PFSK-1 (cell line): ENCODE data around the gene MYH9.
A peak's percentile ranks its signal among the peaks of the same experiment; 100 is the strongest.

ENCODE experiments used
- FOXP2 ChIP-seq: optimal IDR thresholded peaks from 2 replicates; pipeline ENCODE3; 2011; ENCODE audit warnings: borderline replicate concordance, control low read depth, inconsistent platforms; ENCODE audit not compliant: insufficient read depth; ENCODE audit errors: extremely low read length, extremely low read depth
- POLR2AphosphoS5 ChIP-seq: IDR thresholded peaks from 2 replicates; pipeline ENCODE4 v1.6.1; 2012; ENCODE audit warnings: low read depth, mild to moderate bottlenecking, control low read depth, low read length, moderate library complexity
- REST ChIP-seq, 2 experiments: IDR thresholded peaks; 2 replicates each; pipeline versions ENCODE4 v1.6.1 to v1.8.0; 2011 to 2012; ENCODE audit warnings: low read depth in 2 of 2, low read length in 2 of 2, control low read depth in 1 of 2, inconsistent platforms in 1 of 2, mild to moderate bottlenecking in 1 of 2, moderate library complexity in 1 of 2; ENCODE audit not compliant: insufficient read depth in 1 of 2
- SIN3A ChIP-seq: IDR thresholded peaks from 2 replicates; pipeline ENCODE4 v1.6.1; 2012; ENCODE audit warnings: mild to moderate bottlenecking, low read length, moderate library complexity, borderline replicate concordance; ENCODE audit not compliant: insufficient read depth
- TAF1 ChIP-seq: IDR thresholded peaks from 2 replicates; pipeline ENCODE4 v1.6.1; 2012; ENCODE audit warnings: low read length, control low read depth, borderline replicate concordance; ENCODE audit not compliant: insufficient read depth

The MYH9 gene

GRCh38 chr22:36367479-36367878, 20.3 kb downstream of the MYH9 start:
- TF ChIP-seq SIN3A = no peak
- TF ChIP-seq POLR2AphosphoS5 = no peak
- TF ChIP-seq FOXP2 = no peak
- TF ChIP-seq REST (IDR thresholded peaks at IDR 0.05; ENCODE audit: insufficient read depth in 1 of 2, low read depth in 2 of 2, low read length in 2 of 2) = no peak
- TF ChIP-seq TAF1 = no peak

- TF ChIP-seq POLR2AphosphoS5 (no peak), SIN3A (no peak), FOXP2 (no peak), TAF1 (no peak), REST (IDR thresholded peaks at IDR 0.05; ENCODE audit: insufficient read depth in 1 of 2, low read depth in 2 of 2, low read length in 2 of 2) (no peak)
These were observed 20.7 kb downstream of the MYH9 start for GRCh38 chr22:36367066-36367465.

- TF ChIP-seq SIN3A (no peak), TAF1 (no peak), FOXP2 (no peak), POLR2AphosphoS5 (no peak), REST (IDR thresholded peaks at IDR 0.05; ENCODE audit: insufficient read depth in 1 of 2, low read depth in 2 of 2, low read length in 2 of 2) (no peak)
These were observed 21.5 kb downstream of the MYH9 start for GRCh38 chr22:36366291-36366708.

- TF ChIP-seq FOXP2 (peak; percentile 49), POLR2AphosphoS5 (no peak)
These were observed 22.8 kb downstream of the MYH9 start for GRCh38 chr22:36365020-36365411.

GRCh38 chr22:36364255-36365019, 23.3 kb downstream of the MYH9 start:
- no peak for TF ChIP-seq FOXP2
- TF ChIP-seq REST (IDR thresholded peaks at IDR 0.05; ENCODE audit: insufficient read depth in 1 of 2, low read depth in 2 of 2, low read length in 2 of 2) = no peak
- no peak for TF ChIP-seq TAF1
